Measurements from ENCODE around the gene DUSP18. TPM values are rescaled to one million over a fixed set of nuclear protein-coding genes. Genes with fewer than 3 reads are reported as not detected.
"Not testable (repeated sequence)": the region's sequence is repeated elsewhere in the genome, so short reads cannot be mapped to it uniquely, and the experiment has no call there.

DUSP18 gene
- total RNA-seq, 4 donors from 2014 or later: 6.2 to 10.6 (median 8.2) TPM

DNA sequence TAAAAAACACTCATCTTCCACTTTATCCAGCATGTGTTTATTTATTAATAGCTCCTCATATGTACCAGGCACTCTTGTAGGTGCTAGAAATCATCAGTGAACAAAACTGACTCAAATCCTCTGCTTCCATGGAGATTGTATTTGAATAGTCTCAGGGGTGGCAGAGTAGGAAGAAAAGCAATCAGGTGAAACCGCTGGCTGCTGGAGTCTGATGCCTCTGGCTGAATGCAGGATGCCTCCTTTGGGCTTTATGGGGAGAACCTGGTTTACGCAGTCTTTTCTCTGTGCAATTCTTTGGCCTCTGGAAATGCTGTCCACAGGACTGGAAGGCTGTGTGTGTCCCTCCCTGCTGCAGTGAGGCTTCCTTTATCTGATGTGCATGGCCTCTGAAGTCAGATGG is 14.2 kb upstream of the DUSP18 start:
- 85% methylated on average over 2 of the region's 2 CpGs for WGBS, 2 donors
- intact Hi-C loops (cut with DNase I; ENCODE audit: low total_unique reads): no loop called here
- no peak for DNase-seq (ENCODE audit: low spot score in 2 of 2)
- TF ChIP-seq CTCF (IDR thresholded peaks at IDR 0.05) (no peak), POLR2A (IDR thresholded peaks at IDR 0.05) (no peak)
- H3K4me3 ChIP-seq (ENCODE audit: low read depth, poor library complexity, severe bottlenecking): no peak overlapping the region

DNA sequence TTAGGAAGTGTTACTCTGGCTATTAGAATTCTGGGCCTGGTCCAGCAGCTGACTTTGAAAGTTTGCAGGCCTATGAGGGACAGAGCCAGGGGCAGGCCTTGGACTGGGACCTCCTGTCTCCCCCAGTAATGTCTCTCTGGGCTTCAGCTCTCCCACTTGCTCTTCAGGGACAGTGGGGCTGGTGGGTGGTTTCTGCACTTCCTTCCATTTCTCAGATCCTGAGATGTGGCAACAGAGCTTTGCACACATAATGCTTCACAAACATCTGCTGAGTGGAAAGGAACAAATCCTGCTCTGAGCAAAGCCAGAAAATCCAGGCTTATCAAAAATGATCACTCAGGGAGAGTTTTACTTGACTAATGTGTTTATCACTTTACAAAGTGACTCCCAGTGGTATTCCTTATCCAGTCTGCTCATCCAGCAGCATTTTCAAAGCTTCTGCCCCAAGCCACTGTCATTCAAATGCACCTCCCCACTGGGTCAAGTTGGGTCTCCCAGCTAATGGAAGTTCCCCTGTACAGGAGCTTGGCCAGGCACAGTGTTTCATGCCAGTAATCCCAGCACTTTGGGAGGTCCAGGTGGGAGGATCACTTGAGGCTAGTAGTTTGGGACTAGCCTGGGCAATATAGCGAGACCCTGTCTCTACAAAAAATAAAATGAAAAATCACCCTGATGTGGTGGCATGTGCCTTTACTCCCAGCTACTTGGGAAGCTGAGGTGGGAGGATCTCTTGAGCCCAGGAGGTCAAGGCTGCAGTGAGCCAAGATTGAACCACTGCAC is 13.5 kb upstream of the DUSP18 start:
- no peak for TF ChIP-seq POLR2A (IDR thresholded peaks at IDR 0.05)
- TF ChIP-seq CTCF (IDR thresholded peaks at IDR 0.05): no peak
- no peak overlapping the region for H3K4me3 ChIP-seq (ENCODE audit: low read depth, poor library complexity, severe bottlenecking)
- 100% methylated on average over 1 of the region's 1 CpG for WGBS, 2 donors
- intact Hi-C loops (cut with DNase I; ENCODE audit: low total_unique reads): no loop called here
- no peak for DNase-seq (ENCODE audit: low spot score in 2 of 2)

DNA sequence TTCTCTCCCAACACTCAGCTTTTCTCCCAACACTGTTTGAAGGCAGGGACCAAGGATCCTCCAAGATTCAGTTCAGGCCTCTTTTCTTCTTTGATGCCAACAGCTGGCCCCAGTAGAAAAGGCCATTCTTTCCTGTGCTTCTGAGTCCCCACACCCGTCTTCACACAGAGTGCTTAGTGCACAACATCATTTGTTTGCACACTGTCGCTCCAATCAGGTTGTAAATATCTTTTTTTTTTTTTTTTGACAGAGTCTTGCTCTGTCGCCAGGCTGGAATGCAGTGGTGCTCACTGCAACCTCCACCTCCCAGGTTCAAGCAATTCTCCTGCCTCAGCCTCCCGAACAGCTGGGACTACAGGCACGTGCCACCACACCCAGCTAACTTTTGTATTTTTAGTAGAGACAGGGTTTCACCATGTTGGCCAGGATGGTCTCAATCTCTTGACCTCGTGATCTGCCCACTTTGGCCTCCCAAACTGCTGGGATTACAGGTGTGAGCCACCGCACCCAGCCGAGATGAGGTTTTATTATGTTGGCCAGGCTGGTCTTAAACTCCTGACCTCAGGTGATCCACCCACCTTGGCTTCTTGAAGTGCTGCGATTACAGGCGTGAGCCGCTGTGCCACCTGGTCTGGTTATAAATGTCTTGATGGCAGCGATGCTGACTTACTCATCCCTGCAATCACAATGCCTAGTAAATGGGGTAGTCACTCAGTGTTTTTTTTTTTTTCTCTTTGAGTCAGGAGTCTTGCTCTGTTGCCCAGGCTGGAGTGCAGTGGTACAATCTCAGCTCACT is 12.4 kb upstream of the DUSP18 start:
- H3K4me3 ChIP-seq (ENCODE audit: low read depth, poor library complexity, severe bottlenecking); intact Hi-C loops (cut with DNase I; ENCODE audit: low total_unique reads); DNase-seq (ENCODE audit: low spot score in 2 of 2): not testable (repeated sequence)
- 93 to 94% methylated on average over 12 of the region's 12 CpGs for WGBS, 2 donors

DNA sequence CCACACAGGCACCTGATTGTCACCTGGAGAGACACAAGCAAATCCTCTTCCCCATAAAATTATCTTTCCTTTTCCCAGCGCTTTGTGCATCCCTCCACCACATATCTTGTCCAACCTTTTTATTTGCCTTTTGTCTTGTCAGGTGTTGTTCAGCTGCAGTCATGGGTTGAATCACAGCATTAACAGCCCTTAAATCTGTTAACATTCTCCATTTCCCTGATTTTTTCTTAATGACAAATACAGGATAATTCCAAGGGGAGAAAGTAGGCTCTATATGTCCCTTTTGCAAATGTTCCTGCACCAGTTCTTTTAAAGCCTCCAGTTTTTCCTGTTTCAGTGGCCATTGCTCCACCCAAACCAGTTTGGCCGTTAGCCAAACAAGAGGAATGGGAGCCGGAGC is 8.9 kb upstream of the DUSP18 start:
- intact Hi-C loops (cut with DNase I; ENCODE audit: low total_unique reads); DNase-seq (ENCODE audit: low spot score in 2 of 2); H3K4me3 ChIP-seq (ENCODE audit: low read depth, poor library complexity, severe bottlenecking): not testable (repeated sequence)
- WGBS, 2 donors: 66% methylated on average over 3 of the region's 3 CpGs

- TF ChIP-seq POLR2A (IDR thresholded peaks at IDR 0.05): no peak
- no peak for TF ChIP-seq CTCF (IDR thresholded peaks at IDR 0.05)
- intact Hi-C loops (cut with DNase I; ENCODE audit: low total_unique reads): no loop called here
- no peak overlapping the region for H3K4me3 ChIP-seq (ENCODE audit: low read depth, poor library complexity, severe bottlenecking)
- 82 to 83% methylated on average over 9 of the region's 9 CpGs for WGBS, 2 donors
- no peak for DNase-seq (ENCODE audit: low spot score in 2 of 2)
Observed at GRCh38 chr22:30675436-30675835, 7.8 kb upstream of the DUSP18 start.

DNA sequence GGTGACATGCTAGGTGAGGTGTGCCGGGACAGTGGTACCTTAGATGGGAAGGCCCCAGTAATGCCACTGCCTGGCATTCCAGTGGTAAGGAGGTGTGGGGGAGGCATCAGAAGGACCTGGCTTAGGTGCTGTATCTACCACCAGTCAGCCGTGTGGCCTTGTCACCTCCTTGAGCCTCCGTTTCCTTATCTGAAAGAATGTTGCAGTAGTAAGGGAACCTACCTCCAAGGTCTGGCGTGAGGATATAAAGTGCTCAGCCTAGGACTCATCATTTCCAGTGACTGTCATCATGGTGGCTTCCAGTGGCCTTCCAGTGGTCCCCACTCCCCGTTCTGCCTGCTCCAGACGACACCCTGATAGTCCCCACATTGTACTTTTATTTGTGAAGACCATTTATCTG is 6.8 kb upstream of the DUSP18 start:
- TF ChIP-seq CTCF (IDR thresholded peaks at IDR 0.05) (no peak), POLR2A (IDR thresholded peaks at IDR 0.05) (no peak)
- intact Hi-C loops (cut with DNase I; ENCODE audit: low total_unique reads): no loop called here
- no peak overlapping the region for H3K4me3 ChIP-seq (ENCODE audit: low read depth, poor library complexity, severe bottlenecking)
- DNase-seq (ENCODE audit: low spot score in 2 of 2): no peak
- WGBS, 2 donors: 88 to 94% methylated on average over 6 of the region's 6 CpGs

Measured in lower leg skin (tissue), 4 donors.